ENCODE data around the gene DNAJA1. TPM values are rescaled to one million over a fixed set of nuclear protein-coding genes. Genes with fewer than 3 reads are reported as not detected.

The DNAJA1 gene
- total RNA-seq, 1 experiment from 2014 or later, result 117 TPM

GRCh38 chr9:33043671-33044070, 18.6 kb downstream of the DNAJA1 start:
- Histone ChIP-seq H2AFZ (ENCODE audit: low read depth, low read length, poor library complexity, severe bottlenecking) (no peak overlapping the region), H3K27ac (ENCODE audit: low read depth, low read length) (no peak overlapping the region), H3K9ac (ENCODE audit: low read length) (no peak overlapping the region), H3K9me2 (ENCODE audit: insufficient read depth) (no peaks in the 10 kb centered on the region), H4K20me1 (ENCODE audit: insufficient read depth) (no peaks in the 10 kb centered on the region), H3K27me3 (ENCODE audit: insufficient read depth, low read length) (no peaks in the 10 kb centered on the region), H3K4me1 (ENCODE audit: control insufficient read depth in 1 of 2, insufficient read depth in 2 of 2, low read length in 2 of 2) (no peaks in the 10 kb centered on the region), H3K79me2 (ENCODE audit: insufficient read depth, low read length) (no peaks in the 10 kb centered on the region), H3K36me3 (ENCODE audit: control insufficient read depth in 1 of 2, insufficient read depth in 2 of 2, low read length in 2 of 2) (peaks cover 8 to 24% of the 10 kb centered on the region in 2 experiments), H3K4me2 (ENCODE audit: low read length) (no peak overlapping the region), H3K4me3 (replicated peaks in 1 of 2; ENCODE audit: low read depth in 1 of 2, low read length in 2 of 2) (no peak overlapping the region), H3K9me3 (ENCODE audit: control insufficient read depth in 1 of 2, insufficient read depth in 1 of 2, low read depth in 1 of 2, low read length in 2 of 2) (no peaks in the 10 kb centered on the region)
- BruUV-seq (replicated peaks), result no TSS peak
- ATAC-seq, result no peak
- ChIA-PET RAD21 (ENCODE audit: low non-redundant PET in 1 of 2, low total read pairs in 2 of 2, uncharacterized antibody in 2 of 2, unreplicated experiment in 2 of 2) (no interaction called here), POLR2A (no interaction called here), CTCF (no interaction called here)
- intact Hi-C loops (cut with micrococcal nuclease), result no loop called here
- no peak for DNase-seq (ENCODE audit: low read depth, low spot score)
- no peak for TF ChIP-seq SIN3A (IDR thresholded peaks at IDR 0.05; ENCODE audit: low read depth)
- no peak for TF ChIP-seq ATF3 (IDR thresholded peaks at IDR 0.05)
- no peak for TF ChIP-seq JUND (IDR thresholded peaks at IDR 0.05)

DNA sequence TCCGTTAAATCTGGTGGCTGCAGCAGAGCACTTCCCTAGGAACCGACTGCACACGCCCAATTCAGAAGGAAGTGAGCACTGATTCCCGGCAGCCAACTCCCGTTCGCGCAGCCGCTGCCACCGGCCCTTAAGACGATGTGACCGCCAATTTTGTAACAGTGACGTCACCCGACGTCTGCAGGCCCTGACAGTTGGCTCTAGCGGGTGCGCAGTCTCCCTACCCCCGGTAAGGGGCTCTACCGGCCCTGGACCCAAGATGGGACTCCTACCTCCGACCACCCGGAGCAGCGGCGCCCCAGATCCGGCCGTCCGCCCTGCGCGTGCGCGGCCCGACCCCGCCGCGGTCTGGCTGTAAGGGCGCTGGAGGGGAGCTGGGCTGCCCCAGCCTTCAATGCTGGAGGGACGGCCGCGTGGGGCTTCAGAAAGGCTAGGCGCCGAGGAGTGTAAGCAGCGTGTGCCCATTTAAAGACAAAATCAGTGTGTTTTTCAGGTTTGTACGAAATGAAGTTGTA, 19.1 kb downstream of the DNAJA1 start:
- Histone ChIP-seq H3K27ac (ENCODE audit: low read depth, low read length) (no peak overlapping the region), H3K9me2 (ENCODE audit: insufficient read depth) (no peaks in the 10 kb centered on the region), H3K4me3 (replicated peaks in 1 of 2; ENCODE audit: low read depth in 1 of 2, low read length in 2 of 2) (no peak overlapping the region), H3K9ac (ENCODE audit: low read length) (no peak overlapping the region), H3K36me3 (ENCODE audit: control insufficient read depth in 1 of 2, insufficient read depth in 2 of 2, low read length in 2 of 2) (peaks cover 7 to 19% of the 10 kb centered on the region in 2 experiments), H4K20me1 (ENCODE audit: insufficient read depth) (no peaks in the 10 kb centered on the region), H3K27me3 (ENCODE audit: insufficient read depth, low read length) (no peaks in the 10 kb centered on the region), H3K4me1 (ENCODE audit: control insufficient read depth in 1 of 2, insufficient read depth in 2 of 2, low read length in 2 of 2) (no peaks in the 10 kb centered on the region), H3K9me3 (ENCODE audit: control insufficient read depth in 1 of 2, insufficient read depth in 1 of 2, low read depth in 1 of 2, low read length in 2 of 2) (no peaks in the 10 kb centered on the region), H3K4me2 (ENCODE audit: low read length) (no peak overlapping the region), H2AFZ (ENCODE audit: low read depth, low read length, poor library complexity, severe bottlenecking) (no peak overlapping the region), H3K79me2 (ENCODE audit: insufficient read depth, low read length) (0 out of 2 replicates have a peak, but pooled peaks cover 4% of the 10 kb centered on the region)
- no TSS peak for BruUV-seq (replicated peaks)
- ChIA-PET CTCF (no interaction called here), RAD21 (ENCODE audit: low non-redundant PET in 1 of 2, low total read pairs in 2 of 2, uncharacterized antibody in 2 of 2, unreplicated experiment in 2 of 2) (no interaction called here), POLR2A (no interaction called here)
- no peak for ATAC-seq
- TF ChIP-seq POLR2AphosphoS5 (IDR thresholded peaks at IDR 0.05; ENCODE audit: low read depth, low read length), result no peak
- TF ChIP-seq REST (IDR thresholded peaks at IDR 0.05; ENCODE audit: low read depth), result no peak
- TF ChIP-seq RAD21 (IDR thresholded peaks at IDR 0.05; ENCODE audit: low read depth), result no peak
- intact Hi-C loops (cut with micrococcal nuclease), result no loop called here
- DNase-seq (ENCODE audit: low read depth, low spot score), result no peak
